Measurements from ENCODE around the gene ASCC1. TPM values are rescaled to one million over a fixed set of nuclear protein-coding genes. Genes with fewer than 3 reads are reported as not detected.

Gene ASCC1
- total and polyA plus RNA-seq, 2 of the 13 experiments (the other 11 are each of a cell fraction or from before 2014, with no cell fraction given) = 21.6 to 30.1 TPM

GRCh38 chr10:72241691-72242252, 25.7 kb upstream of the ASCC1 start:
- TF ChIP-seq PRMT3 (CRISPR knock-in tag; IDR thresholded peaks at IDR 0.05; ENCODE audit: borderline replicate concordance, low read depth) (no peak), ZNF318 (CRISPR knock-in tag; IDR thresholded peaks at IDR 0.05) (no peak), ZNF770 (CRISPR knock-in tag; IDR thresholded peaks at IDR 0.05) (peak; percentile 90)
- ATAC-seq (no peak), DNase-seq (ENCODE audit: low spot score) (no peak), FAIRE-seq (no peak)
- Histone ChIP-seq H3K9ac (ENCODE audit: insufficient read depth, low read depth, low read length) (no peak overlapping the region), H2AFZ (ENCODE audit: low read length) (no peak overlapping the region), H3K27me3 (ENCODE audit: control insufficient read depth in 1 of 2, insufficient read depth in 2 of 2, low read length in 2 of 2) (no peaks in the 10 kb centered on the region), H3K79me2 (ENCODE audit: insufficient read depth, low read length) (no peaks in the 10 kb centered on the region), H3K4me3 (replicated peaks in 1 of 3; ENCODE audit: insufficient read depth in 1 of 3, low read depth in 2 of 3, low read length in 3 of 3) (no peak overlapping the region), H3K4me2 (ENCODE audit: low read depth, low read length) (no peak overlapping the region), H3K4me1 (ENCODE audit: insufficient read depth, low read length) (peaks cover 61% of the 10 kb centered on the region), H3K27ac (ENCODE audit: extremely low read length, insufficient read depth, low read length) (no peak overlapping the region), H4K20me1 (ENCODE audit: insufficient read depth, low read length) (no peaks in the 10 kb centered on the region), H3K9me3 (ENCODE audit: low read length) (no peaks in the 10 kb centered on the region), H3K36me3 (replicated peaks in 1 of 2; ENCODE audit: control insufficient read depth in 1 of 2, insufficient read depth in 2 of 2, low read length in 2 of 2) (no peaks in the 10 kb centered on the region)
- POLR2A ChIA-PET = no interaction called here
- intact Hi-C loops (cut with micrococcal nuclease; ENCODE audit: unreplicated experiment) (no loop called here), in situ Hi-C loops (cut with HindIII; ENCODE audit: extremely low pct_ligation_motif_present, low pct_unique_long_range_greater_than_20kb) (no loop called here)
- 81% methylated on average over 8 of the region's 8 CpGs for WGBS (ENCODE audit: low lambda C conversion rate)
- BruUV-seq (replicated peaks) = no TSS peak
- CTCF ChIA-PET (ENCODE audit: low intra/inter-chr PET ratio, low total read pairs) = no interaction called here

All from HepG2 (cell line).